Sigmoid colon (tissue), 4 donors: ENCODE data around the gene SNAI3.

ENCODE experiments used
- CTCF ChIP-seq, 4 experiments: fragments of 450-650 bp in 3 of 4; fragments of 200-600 bp in 1 of 4; IDR thresholded peaks; one replicate each; pipeline ENCODE4 v1.5.1; 2016 to 2019; ENCODE audit warnings: antibody characterized with exemption in 4 of 4, mild to moderate bottlenecking in 3 of 4, moderate library complexity in 2 of 4
- POLR2A ChIP-seq, 2 donors: fragments of 450-650 bp; IDR thresholded peaks; one replicate each; pipeline ENCODE4 v1.6.1; 2016; ENCODE audit warnings: antibody characterized with exemption in 2 of 2, mild to moderate bottlenecking in 2 of 2, moderate library complexity in 2 of 2
- POLR2AphosphoS5 ChIP-seq, 4 donors: sonication (generic); formaldehyde crosslinking; IDR thresholded peaks; one replicate each; pipeline ENCODE4 v1.6.1; 2017; ENCODE audit warnings: antibody characterized with exemption in 4 of 4

GRCh38 chr16:88635671-88636319 is 50.5 kb downstream of the SNAI3 start:
- TF ChIP-seq CTCF (IDR thresholded peaks at IDR 0.05) = no peak
- TF ChIP-seq POLR2A (IDR thresholded peaks at IDR 0.05) = no peak
- TF ChIP-seq POLR2AphosphoS5 (IDR thresholded peaks at IDR 0.05) = no peak
